K562 (cell line): ENCODE results near the gene POLR2J. TPM values are rescaled to one million over a fixed set of nuclear protein-coding genes. Genes with fewer than 3 reads are reported as not detected.
A peak's percentile ranks its signal among the peaks of the same experiment; 100 is the strongest.

Experiments used
- ATAC-seq: fragments of 200-7000 bp; cut with Tn5 transposase; 3 replicates; pipeline ENCODE4 v1.9.1; 2020; ENCODE audit warnings: moderate library complexity
- BruUV-seq: library from RNA; stranded (reverse); fragments of 400-500 nt; replicated peaks from 2 replicates; lab custom pipeline; 2021; lab: Mats Ljungman, UMichigan
- CTCF ChIA-PET: fragments of 300-600 bp; formaldehyde crosslinking; extraction: SDS; loops from one replicate; lab custom pipeline; 2021; ENCODE audit warnings: low intra/inter-chr PET ratio; lab: Yijun Ruan, JAX
- POLR2A ChIA-PET: fragments of 300-600, 350-650 bp; sonication (Branson Sonifier 250); formaldehyde crosslinking; extraction: SDS; loops from one replicate; lab custom pipeline; 2021; ENCODE audit warnings: antibody characterized with exemption, inconsistent platforms; lab: Yijun Ruan, JAX
- DNase-seq, 4 experiments: peaks; one replicate each; pipeline versions ENCODE4 v3.0.0 to v3.0.0-alpha.2; 2011 to 2018; ENCODE audit warnings: low spot score in 3 of 4, mixed read lengths in 3 of 4; ENCODE audit errors: extremely low read depth in 1 of 4
- FAIRE-seq: peaks from 2 replicates; lab custom pipeline; 2011; peaks lifted over from hg19 to GRCh38; lab: Jason Lieb, UNC
- H2AFZ ChIP-seq: 2 replicates; pipeline ENCODE4 v1.6.0; 2011; ENCODE audit warnings: low read depth, low read length, control low read depth, inconsistent platforms
- H3K27ac ChIP-seq: fragments of 200-600 bp; 3 replicates; pipeline ENCODE4 v1.8.0; 2011; ENCODE audit warnings: low read depth, mild to moderate bottlenecking, control low read depth, inconsistent platforms, low read length, moderate library complexity, mixed read lengths; ENCODE audit errors: extremely low read depth
- H3K27me3 ChIP-seq, 2 experiments: fragments of 300-600 bp in 1 of 2; 2 replicates in 1 of 2; 3 replicates in 1 of 2; pipeline versions ENCODE4 v1.6.0 to v1.8.0; 2011; ENCODE audit warnings: inconsistent platforms in 2 of 2, low read length in 2 of 2, mild to moderate bottlenecking in 1 of 2, mixed read lengths in 1 of 2, moderate library complexity in 1 of 2; ENCODE audit not compliant: control insufficient read depth in 2 of 2, insufficient read depth in 2 of 2
- H3K36me3 ChIP-seq: fragments of 300-600 bp; 3 replicates; pipeline ENCODE4 v1.8.0; 2011; ENCODE audit warnings: mild to moderate bottlenecking, low read length, inconsistent platforms; ENCODE audit not compliant: control insufficient read depth, insufficient read depth
- H3K4me1 ChIP-seq, 2 experiments: fragments of 200-600 bp in 1 of 2; replicated peaks in 1 of 2; 2 replicates in 1 of 2; 3 replicates in 1 of 2; pipeline versions ENCODE4 v1.5.1 to v1.8.0; 2011; ENCODE audit warnings: inconsistent platforms in 2 of 2, low read length in 2 of 2, mild to moderate bottlenecking in 1 of 2, mixed read lengths in 1 of 2, moderate library complexity in 1 of 2; ENCODE audit not compliant: control insufficient read depth in 2 of 2, insufficient read depth in 2 of 2
- H3K4me2 ChIP-seq: 2 replicates; pipeline ENCODE4 v1.6.1; 2011; ENCODE audit warnings: low read length, control low read depth, inconsistent platforms, mixed read lengths; ENCODE audit not compliant: insufficient read depth
- H3K4me3 ChIP-seq: fragments of 200-600 bp; sonication (generic), shearing (Covaris generic); 2 replicates; pipeline ENCODE4 v1.5.1; 2016; ENCODE audit warnings: control low read depth, inconsistent platforms
- H3K79me2 ChIP-seq: fragments of 200-600 bp; 3 replicates; pipeline ENCODE4 v1.8.0; 2011; ENCODE audit warnings: low read length, inconsistent platforms; ENCODE audit not compliant: control insufficient read depth, insufficient read depth
- H3K9ac ChIP-seq, 2 experiments: 2 replicates each; pipeline versions ENCODE4 v1.6.0 to v1.6.1; 2011; ENCODE audit warnings: low read depth in 2 of 2, low read length in 2 of 2, control low read depth in 1 of 2, inconsistent platforms in 1 of 2, mild to moderate bottlenecking in 1 of 2, mixed read lengths in 1 of 2; ENCODE audit not compliant: insufficient read depth in 1 of 2
- H3K9me1 ChIP-seq: one replicate; pipeline ENCODE4 v1.6.0; 2011; ENCODE audit warnings: inconsistent platforms, mild to moderate bottlenecking, low read length, moderate library complexity; ENCODE audit not compliant: control insufficient read depth, insufficient read depth
- H3K9me3 ChIP-seq: replicated peaks from 2 replicates; pipeline ENCODE4 v1.5.1; 2011; ENCODE audit warnings: low read depth, low read length, inconsistent platforms; ENCODE audit not compliant: control insufficient read depth, insufficient read depth
- H4K20me1 ChIP-seq: replicated peaks from 2 replicates; pipeline ENCODE4 v1.6.1; 2011; ENCODE audit warnings: low read length, inconsistent platforms, mixed read lengths; ENCODE audit not compliant: control insufficient read depth, insufficient read depth
- ARID3A ChIP-seq: IDR thresholded peaks from 2 replicates; pipeline ENCODE4 v1.6.1; 2012; ENCODE audit warnings: low read depth, low read length, improper control_type of control experiment, borderline replicate concordance
- ARNT ChIP-seq, 2 experiments: fragments of 450-650 bp; IDR thresholded peaks; 2 replicates each; pipeline ENCODE4 v1.6.1; 2016; ENCODE audit warnings: mild to moderate bottlenecking in 1 of 2
- BRD9 ChIP-seq: fragments of 450-650 bp; IDR thresholded peaks from 2 replicates; pipeline ENCODE4 v1.6.1; 2018; ENCODE audit warnings: low read depth; ENCODE audit not compliant: partially characterized antibody
- CBX8 ChIP-seq: fragments of 200-600 bp; sonication (generic); IDR thresholded peaks from 2 replicates; pipeline ENCODE4 v1.6.1; 2012; ENCODE audit warnings: borderline replicate concordance, mixed run types, low read depth, mild to moderate bottlenecking, moderate library complexity, mixed read lengths, low read length, control low read depth, inconsistent platforms; ENCODE audit not compliant: poor library complexity, severe bottlenecking; ENCODE audit errors: extremely low read depth
- GATA2 ChIP-seq: sonication (generic); formaldehyde crosslinking; IDR thresholded peaks from 2 replicates; pipeline ENCODE4 v1.4.0; 2020; ENCODE audit warnings: mild to moderate bottlenecking, missing genetic modification reagents
- HDGF ChIP-seq: fragments of 450-650 bp; IDR thresholded peaks from 2 replicates; pipeline ENCODE4 v1.6.1; 2016
- PCBP1 ChIP-seq: fragments of 200-400 bp; formaldehyde crosslinking; IDR thresholded peaks from 2 replicates; pipeline ENCODE4 v1.6.1; 2018; ENCODE audit warnings: mild to moderate bottlenecking, low read depth, low read length; ENCODE audit not compliant: poor library complexity, severe bottlenecking
- POLR3G ChIP-seq: IDR thresholded peaks from 2 replicates; pipeline ENCODE4 v1.6.1; 2011; ENCODE audit not compliant: insufficient read length, insufficient replicate concordance; ENCODE audit errors: extremely low read depth
- RHOXF2B ChIP-seq: fragments of 250-450 bp; sonication (Bioruptor Pico); conservative IDR thresholded peaks from 2 replicates; pipeline ENCODE4 v1.5.1; 2021
- SPI1 ChIP-seq: IDR thresholded peaks from 2 replicates; pipeline ENCODE4 v1.6.1; 2011; ENCODE audit warnings: low read depth, low read length, control low read depth, borderline replicate concordance
- SRF ChIP-seq, 2 experiments: fragments of 250-450, 450-650 bp in 1 of 2; sonication (Bioruptor Pico) in 1 of 2; sonication (generic) in 1 of 2; formaldehyde crosslinking; IDR thresholded peaks; 2 replicates each; pipeline versions ENCODE4 v1.5.0 to v1.5.1; 2020 to 2022; ENCODE audit warnings: mild to moderate bottlenecking in 1 of 2, missing genetic modification reagents in 1 of 2
- ZBTB33 ChIP-seq: sonication (generic); formaldehyde crosslinking; IDR thresholded peaks from 2 replicates; pipeline ENCODE4 v1.8.1; 2023; ENCODE audit warnings: mild to moderate bottlenecking, missing genetic modification reagents
- ZNF589 ChIP-seq: fragments of 200-800 bp; sonication (Bioruptor generic); IDR thresholded peaks from 2 replicates; pipeline ENCODE4 v1.6.1; 2016; ENCODE audit warnings: low read depth, missing genetic modification characterization, missing compliant biosample characterization
- WGBS: fragments of 100-300 bp; shearing (Covaris generic); methylation state at CpG from one replicate; pipeline ENCODE4 v1.1.6; 2016; ENCODE audit warnings: low coverage, mixed read lengths; ENCODE audit not compliant: insufficient coverage; ENCODE audit errors: missing lambda C conversion rate; 5-methylcytosine and 5-hydroxymethylcytosine counted together
- in situ Hi-C: fragments of 300-500 bp; cut with MboI; formaldehyde crosslinking; loops from 4 replicates; pipeline ENCODE4 v1.15.0; 2018; ENCODE audit warnings: inconsistent platforms, mixed read lengths
- intact Hi-C: fragments of 100-400 bp; cut with micrococcal nuclease; formaldehyde crosslinking; loops from 2 replicates; pipeline ENCODE4 v1.14.2; 2022
- polyA plus RNA-seq, 8 experiments: library from polyadenylated mRNA; depleted of rRNA in 4 of 8; stranded (reverse) in 5 of 8; unstranded in 3 of 8; fragments of >200 nt; fragmentation: Nextera tagmentation in 2 of 8; fragmentation: Illumina TruSeq in 1 of 8; extraction: Ambion mirVana in 2 of 8; extraction: Trizol in 1 of 8; gene quantifications; 2 replicates each; pipeline versions ENCODE4 v1.2.1 to v1.2.3, GENCODE V29; 2011 to 2014; ENCODE audit warnings: inconsistent platforms in 1 of 8, missing spikeins in 1 of 8
- total RNA-seq, 7 experiments: library from RNA; depleted of rRNA in 6 of 7; stranded (reverse); fragments of >200 nt in 6 of 7; fragmentation: Illumina TruSeq in 2 of 7; extraction: Trizol in 2 of 7; gene quantifications; 2 replicates each; pipeline versions ENCODE4 v1.2.1 to v1.2.3, GENCODE V29; 2011 to 2021; ENCODE audit warnings: low replicate concordance in 1 of 7

Gene POLR2J
- total and polyA plus RNA-seq, 9 of the 15 experiments (the other 6 are each of a cell fraction or from before 2014, with no cell fraction given), result 32.3 to 220 (median 113) TPM

- TF ChIP-seq SPI1, result peak; percentile 48; the same call in 1 of the 2 replicates
- no peak for TF ChIP-seq ARNT (IDR thresholded peaks at IDR 0.05)
- TF ChIP-seq ZBTB33, result peak; percentile 43; the same call in 1 of the 2 replicates
- TF ChIP-seq POLR3G, result no peak
- no peak for TF ChIP-seq GATA2
- TF ChIP-seq, all 486 proteins: peak for 3
These were observed 24.3 kb downstream of the POLR2J start (continued) for GRCh38 chr7:102454468-102454867.

- TF ChIP-seq ARID3A, result no peak
- peak in 1 of 2 experiments; percentile 30; a peak in 1 of 4 replicates for TF ChIP-seq SRF (CRISPR knock-in tag; IDR thresholded peaks at IDR 0.05)
- TF ChIP-seq PCBP1, result no peak
- TF ChIP-seq HDGF, result no peak
- no peak for TF ChIP-seq ZNF589 (CRISPR knock-in tag)
- no peak for TF ChIP-seq BRD9
- no peak for TF ChIP-seq RHOXF2B (CRISPR knock-in tag)
- no peak for TF ChIP-seq CBX8
- Histone ChIP-seq H3K9ac (peak overlapping the region in 1 of 2 experiments; percentile 0; a peak in 1 of 4 replicates), H3K79me2 (no peaks in the 10 kb centered on the region), H3K9me3 (no peaks in the 10 kb centered on the region), H3K4me1 (peaks cover 7 to 33% of the 10 kb centered on the region in 2 experiments; a peak in 3 of 5 replicates), H3K4me2 (no peak overlapping the region), H3K27me3 (no peaks in the 10 kb centered on the region), H4K20me1 (no peaks in the 10 kb centered on the region), H3K9me1 (peaks cover 3% of the 10 kb centered on the region), H2AFZ (no peak overlapping the region), H3K4me3 (no peak overlapping the region), H3K27ac (no peak overlapping the region), H3K36me3 (peaks cover 23% of the 10 kb centered on the region; the same call in 2 of the 3 replicates)
- 69% methylated on average over 7 of the region's 7 CpGs for WGBS
- no peak for FAIRE-seq
- intact Hi-C loops (no loop called here), in situ Hi-C loops (loop anchor here (25.0 kb wide), 2 partner anchors 109 to 209 kb away; partner anchors contain the start of genes POLR2J2, POLR2J3, SPDYE2 and SPDYE2B)
- POLR2A ChIA-PET, result interaction anchor here (2.2 to 2.7 kb wide), 2 partner anchors 11 to 13 kb away, joined by 6 to 7 read pairs; no protein-coding TSS in a partner anchor
- DNase-seq, result no peak
- CTCF ChIA-PET, result no interaction called here
- no TSS peak for BruUV-seq
- no peak for ATAC-seq
These were observed 25.4 kb downstream of the POLR2J start for GRCh38 chr7:102453319-102453718.
